HG03097 (cell line): ENCODE results near the gene LDB1.
A peak's percentile ranks its signal among the peaks of the same experiment; 100 is the strongest.

Experiments used
- ATAC-seq: cut with Tn5 transposase; IDR thresholded peaks from one replicate; pipeline ENCODE4 v1.9.1; 2021; ENCODE audit not compliant: unreplicated experiment, low FRiP score

The LDB1 gene

DNA sequence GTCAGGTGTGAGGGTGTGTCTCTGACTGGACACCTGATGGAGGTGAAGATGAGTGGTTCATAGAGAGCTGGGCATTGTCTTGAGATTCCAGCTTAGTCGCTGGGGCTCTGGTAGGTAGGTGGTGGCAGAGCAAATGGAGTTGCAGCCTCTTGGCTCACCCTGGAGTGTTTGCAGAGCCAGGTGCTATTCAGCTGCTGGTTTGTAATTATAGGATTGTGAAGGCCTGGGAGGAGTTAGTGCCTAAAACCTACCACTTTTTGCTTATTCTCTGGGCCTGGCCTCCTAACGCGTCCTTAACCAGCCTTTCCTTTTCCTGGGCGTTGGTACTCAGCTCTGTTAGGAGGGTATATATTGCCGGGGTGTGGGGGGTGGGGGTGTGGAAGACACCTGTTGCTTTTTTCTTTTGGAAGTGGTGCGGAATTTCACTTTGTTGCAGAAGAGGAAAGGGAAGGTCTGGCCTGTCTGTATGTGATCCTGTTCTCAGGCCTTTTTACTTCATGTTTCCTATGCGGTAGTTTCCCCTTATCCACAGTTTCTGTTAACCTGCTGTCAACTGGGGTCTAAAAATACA is 15.9 kb upstream of the LDB1 start:
- no peak for ATAC-seq

DNA sequence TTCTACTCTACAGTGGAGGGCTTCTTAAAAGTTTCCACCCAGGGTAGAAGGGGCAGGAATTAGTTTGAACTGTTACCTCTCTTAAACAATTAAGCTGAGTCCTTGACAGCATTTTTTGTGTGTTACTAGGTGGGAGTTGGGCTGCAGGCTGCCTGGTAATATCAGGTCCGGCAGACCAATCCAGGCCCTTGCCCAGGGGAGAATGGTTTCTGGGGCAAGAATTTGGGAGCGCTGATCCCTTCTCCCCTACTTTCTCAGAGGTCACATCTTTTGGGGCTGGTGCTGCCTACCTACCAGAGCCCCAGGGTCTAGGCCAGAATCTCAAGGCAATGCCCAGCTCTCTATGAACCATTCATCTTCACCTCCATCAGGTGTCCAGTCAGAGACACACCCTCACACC is 14.2 kb upstream of the LDB1 start:
- ATAC-seq, result no peak

DNA sequence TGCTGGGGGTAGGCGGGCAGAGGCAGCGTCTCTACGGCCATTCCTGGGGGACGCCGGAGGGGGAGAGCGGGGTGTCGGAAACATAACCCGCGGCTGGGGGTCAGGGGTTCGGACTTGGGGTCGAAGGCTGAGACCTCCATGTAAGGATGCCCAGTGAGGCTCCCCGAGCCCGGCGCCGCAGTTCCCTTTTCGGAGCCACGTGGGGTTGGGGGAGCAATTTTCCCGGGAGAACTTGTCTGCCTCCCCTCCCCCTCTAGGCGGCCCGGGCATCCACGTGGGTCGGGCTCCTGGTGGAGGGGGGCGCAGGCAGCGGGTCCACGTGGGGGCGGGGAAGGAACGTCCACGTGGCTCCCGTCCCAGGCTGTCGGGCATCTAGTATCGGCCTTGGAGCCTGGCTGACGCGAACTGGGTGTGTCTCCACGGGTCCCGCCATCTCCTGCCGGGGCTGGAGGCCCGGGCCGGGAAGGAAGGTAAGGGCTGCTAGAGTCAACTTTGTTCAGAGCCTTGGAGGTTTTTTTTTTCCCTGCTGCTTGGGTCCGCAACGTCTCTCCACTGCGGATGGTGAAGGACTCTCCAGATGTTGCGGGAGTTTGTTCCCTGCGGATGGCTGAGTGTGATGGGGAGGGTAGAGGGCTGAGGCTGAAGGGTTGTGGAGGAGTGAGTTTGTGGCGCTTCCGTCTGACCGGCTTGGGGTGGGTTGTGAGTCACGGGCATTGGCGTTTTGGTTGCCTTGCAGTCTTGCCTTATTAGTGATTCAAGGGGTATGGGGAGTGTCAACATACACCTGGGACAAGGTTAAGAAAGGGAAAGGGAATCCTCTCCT is 13.4 kb upstream of the LDB1 start:
- ATAC-seq, result no peak

DNA sequence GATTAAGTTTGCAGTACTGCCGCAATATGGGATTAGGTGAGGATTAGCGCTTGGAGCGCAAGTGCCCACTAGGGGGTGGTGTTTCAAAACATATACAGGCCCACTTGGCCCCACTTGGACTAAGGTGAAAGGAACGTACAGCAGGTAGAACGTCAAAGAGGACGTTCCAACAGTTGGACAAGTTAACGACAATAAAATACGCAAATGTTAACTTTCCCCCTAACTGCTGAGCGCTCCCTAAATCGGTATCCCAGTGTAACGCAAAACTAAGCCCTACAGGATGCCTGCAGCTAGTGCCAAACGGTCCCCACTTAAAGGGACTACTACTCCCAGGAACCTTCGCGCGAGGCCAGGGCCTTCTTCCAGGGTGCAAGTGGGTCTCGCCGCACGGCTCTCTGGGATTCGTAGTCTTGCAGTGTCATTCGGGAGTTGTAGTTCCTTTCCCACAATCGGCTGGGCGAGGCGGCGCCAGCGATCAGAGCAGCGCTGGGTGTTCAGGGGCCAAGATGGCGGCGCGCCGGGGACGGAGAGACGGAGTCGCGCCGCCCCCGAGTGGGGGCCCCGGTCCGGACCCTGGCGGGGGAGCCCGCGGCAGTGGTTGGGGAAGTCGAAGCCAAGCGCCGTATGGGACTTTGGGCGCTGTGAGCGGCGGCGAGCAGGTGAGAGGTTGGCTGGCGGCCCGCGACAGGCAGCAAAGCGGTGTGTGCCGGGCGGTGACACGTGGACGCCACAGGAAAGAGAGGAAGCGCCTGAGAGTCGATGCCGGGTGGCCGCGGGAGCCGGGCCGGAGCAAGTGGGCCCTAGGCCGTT is 12.6 kb upstream of the LDB1 start, which contains the start of gene PPRC1:
Gene PPRC1 (plus strand): TSS at position 478 of the 810 bp plus-strand sequence. CDS start 29 bp downstream, at position 507.
- ATAC-seq, result peak; percentile 92

DNA sequence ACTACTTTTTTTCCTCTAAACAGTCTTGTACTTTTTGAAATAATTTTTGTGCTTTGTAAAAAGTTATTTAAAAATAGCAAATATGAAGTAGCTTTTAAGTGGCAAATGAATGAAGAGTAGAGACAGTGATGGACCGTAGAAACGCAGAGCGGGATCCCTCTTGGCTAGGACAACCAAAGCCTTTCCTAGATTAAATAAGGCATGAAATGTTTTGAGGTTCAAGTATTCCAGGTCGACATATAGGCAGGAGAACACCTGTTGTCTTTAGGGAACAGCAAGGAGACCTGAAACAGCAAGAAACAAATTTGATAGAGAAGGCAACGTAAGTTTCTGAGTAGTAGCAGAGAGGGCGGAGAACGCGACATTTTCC is 12.0 kb upstream of the LDB1 start:
- ATAC-seq, result no peak

DNA sequence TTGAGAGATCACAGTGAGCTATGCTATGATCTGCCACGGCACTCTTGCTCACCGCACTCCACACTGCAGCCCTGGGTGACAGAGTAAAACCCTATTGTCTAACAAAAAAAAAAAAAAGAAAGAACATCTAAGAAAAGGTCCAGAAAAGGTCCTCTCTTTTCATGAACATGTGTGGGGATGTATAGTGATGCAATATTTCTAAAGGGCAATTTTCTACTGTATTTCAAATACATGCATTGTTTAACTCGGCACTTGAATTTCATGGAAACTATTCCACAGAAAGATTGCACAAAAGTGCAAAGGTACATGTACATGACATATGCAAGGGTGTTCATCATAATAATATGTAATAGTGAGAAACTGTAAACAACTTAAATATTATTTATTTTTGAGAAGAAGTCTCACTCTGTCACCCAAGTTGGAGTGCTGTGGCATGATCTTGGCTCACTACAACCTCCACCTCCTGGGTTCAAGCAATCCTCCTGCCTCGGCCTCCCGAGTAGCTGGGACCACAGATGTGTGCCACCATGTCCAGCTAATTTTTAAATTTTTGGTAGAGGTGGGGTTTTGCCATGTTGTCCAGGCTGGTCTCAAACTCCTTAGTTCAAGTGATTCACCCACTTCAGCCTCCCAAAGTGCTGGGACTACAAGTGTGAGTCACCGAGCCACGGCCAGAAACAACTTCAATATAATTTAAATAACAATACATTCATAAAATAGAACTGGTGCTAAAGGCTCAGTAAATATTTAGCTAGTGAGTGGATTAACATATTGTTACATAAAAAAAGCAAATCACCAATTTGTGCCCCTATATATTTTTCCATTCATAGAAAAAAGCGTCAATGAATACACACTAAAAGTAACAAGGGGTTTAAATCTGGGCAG is 11.4 kb upstream of the LDB1 start:
- no peak for ATAC-seq

DNA sequence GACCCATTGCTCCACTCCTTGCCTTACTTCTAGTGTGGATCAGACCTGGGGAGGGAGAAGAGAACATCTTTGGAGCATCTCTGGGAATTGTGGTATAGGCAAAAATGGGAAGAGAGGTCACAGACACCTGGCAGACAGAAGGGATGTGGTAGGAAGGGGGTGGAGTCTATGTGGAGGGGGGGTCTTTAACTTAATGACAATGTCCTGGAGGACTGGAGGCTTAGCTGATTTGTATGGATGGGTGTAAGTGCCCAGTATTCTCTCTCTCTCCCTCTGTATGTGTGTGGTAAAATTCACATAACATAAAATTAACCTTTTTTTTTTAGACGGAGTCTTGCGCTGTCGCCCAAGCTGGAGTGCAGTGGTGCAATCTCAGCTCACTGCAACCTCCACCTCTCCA is 3.1 kb upstream of the LDB1 start:
- ATAC-seq, result no peak

DNA sequence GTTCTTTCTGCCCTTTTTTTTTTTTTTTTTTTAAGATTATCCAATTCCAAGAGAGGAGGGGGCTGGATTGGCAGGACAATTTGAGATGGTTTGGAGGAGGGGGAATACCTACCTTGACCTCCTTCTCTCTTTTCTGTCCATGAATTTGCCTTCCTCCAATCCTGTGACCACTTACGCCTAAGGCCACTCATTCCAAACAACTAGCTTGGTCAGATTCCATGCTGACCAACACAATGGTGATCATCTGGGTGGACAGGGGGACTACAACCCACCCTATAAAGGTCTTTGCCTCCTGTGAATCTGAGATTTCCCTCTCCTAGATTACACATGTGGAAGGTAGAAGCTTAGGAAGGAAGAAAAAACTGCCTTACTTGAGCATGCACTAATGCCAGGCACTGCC is 2.3 kb upstream of the LDB1 start:
- no peak for ATAC-seq

DNA sequence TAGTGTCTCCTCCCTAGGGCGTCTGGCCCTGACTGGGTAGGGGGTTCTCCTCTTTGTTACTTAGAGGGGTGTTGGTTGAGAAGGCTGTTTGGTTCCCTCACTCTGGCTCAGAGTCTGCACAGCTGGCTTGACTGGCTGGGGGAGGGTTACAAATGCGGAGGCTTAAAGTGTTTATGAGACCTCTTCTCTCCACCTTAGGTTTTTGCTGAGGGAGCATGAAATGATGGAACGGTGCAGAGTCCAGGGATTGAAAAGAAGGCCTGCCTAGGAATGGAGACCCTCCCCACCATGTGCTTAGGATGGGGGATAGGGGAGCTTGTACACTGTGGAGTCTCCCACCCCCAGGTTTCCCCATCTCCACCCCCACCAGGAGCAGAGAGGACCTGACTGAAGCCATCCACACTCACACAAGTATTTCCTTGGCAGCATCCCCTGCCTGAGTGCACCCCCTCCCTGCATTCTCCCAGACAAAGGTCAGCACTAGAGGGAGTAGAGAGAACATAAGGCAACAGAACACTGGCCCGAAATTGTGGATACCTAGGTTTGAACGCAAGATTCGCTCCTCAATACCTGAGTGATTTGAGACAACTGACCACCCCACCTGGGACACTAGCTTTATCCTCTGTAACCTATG is 1.7 kb upstream of the LDB1 start:
- ATAC-seq, result no peak

DNA sequence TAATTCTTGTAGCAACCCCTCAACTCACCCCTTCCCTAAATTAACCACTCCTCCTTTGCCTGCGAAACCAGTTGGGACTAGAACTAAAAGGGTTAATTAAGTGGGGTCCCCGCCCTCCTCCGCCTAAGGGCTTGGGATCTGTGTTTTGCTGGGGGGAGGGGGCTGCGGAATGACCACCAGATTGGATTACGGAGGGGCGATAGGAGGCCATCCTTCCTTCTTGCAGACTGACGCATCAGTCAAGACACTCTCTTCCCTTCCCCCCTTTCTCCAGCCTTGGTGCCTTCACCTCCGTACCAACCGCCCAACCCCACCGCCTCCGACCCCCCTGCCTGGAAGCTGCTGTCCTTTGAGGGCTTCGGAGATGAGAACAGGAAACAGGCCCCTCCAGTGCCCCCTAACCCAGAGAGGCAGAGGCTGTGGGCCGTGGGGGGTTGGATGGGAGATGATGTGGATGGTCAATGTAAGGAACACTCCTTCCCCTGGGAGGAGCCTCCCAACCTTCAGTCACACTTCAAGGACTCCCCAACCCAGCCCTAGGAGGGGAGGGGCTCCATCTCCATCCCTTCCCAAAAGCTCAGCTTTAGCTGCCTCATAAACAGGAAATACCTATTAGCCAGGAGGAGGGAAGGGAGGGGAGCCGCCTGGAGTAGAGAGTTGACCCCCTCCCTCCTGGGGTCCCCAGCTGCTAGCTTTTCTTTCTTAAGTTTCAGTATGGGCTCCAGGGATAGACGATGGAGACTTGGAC is 997 bp upstream of the LDB1 start:
- no peak for ATAC-seq

DNA sequence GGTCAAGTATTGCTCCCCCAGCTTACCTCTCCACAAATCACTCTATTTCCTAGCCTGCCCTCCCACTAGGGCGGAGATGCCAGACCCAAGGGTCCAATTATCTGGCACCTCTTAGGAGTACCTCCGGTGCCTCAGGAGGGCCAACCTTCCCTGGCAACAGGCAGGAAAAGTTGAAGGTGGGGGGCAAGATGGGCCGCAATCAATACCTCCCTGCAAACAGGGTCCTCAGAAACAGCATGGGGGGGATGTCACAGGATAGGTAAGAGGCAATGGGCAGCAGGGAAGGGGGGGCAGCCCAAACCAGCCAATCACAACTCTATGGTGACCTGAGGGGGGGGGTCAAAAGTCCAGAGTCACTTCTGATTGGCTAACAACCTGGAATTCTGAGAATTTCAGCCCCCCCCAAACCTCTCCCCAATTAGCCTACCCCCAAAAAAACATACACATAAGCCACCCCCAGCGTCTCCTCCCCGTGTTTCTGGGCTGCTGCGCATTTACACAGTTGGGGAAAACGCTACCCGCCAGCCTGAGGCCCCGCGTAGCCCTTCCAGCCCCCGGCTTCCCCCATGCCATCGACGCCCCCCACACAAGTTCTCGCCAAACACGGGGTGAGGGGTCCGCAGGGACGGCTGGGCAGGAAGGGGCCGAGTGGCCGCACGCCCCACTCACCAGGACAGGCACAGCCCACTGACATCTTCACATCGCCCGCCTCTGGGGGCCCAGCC is 589 bp downstream of the LDB1 start:
- no peak for ATAC-seq

DNA sequence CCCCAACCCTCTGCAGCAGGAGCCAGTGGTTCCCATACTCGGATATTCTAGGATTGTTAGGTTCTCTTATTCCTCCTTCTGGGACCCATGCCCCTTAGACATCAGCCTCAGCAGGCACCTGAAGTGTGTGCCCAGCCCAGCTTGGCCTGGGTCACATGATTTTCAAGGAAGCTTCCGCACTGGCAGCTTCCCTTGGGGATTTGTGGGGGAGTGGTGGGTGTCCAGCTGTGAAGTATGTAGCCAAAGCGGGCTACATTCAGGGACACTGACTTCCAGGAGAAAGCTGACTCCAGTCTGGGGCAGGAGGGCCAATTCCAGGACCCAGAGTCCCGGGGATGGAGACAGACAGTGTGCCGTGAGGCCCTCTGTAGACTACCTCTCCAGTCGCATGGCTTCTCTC is 1.3 kb downstream of the LDB1 start:
- no peak for ATAC-seq

DNA sequence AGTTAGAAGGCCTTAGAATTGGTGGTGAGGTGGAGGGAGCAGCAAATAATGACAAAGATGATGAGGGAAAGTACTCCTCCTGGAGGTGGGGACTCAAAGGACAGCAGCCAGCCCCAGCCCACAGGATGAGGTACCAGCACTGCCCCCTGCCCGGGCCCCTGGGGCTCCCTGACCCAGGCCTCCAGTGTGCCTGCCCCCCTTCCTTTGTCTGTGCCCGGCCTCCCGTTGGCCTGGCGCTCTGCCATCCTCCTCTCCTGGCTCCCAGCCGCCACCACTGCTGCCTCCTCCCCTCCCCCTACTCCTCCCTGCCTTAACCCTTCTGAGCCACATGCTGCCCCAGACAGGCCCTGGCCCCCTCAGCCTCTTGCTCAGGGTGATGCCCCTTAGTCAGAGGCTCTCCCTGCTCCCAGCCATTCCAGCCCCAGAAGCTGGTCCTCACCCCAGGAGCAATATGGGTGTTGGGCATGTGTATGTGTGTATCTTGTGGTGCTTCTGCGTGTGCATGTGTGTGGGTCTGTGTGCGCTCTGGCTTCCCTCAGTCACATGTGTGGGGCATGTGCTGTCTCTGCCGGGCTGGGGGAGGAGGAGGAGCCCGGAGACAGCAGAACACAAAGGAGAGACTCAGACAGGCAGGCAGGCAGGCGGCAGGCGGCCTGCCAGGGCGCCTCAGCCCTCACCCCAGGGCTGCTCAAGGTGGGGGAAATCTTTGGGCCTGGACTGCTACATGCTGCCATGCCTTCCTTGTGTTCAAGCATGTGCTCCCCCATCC is 2.6 kb downstream of the LDB1 start:
- ATAC-seq, result no peak

DNA sequence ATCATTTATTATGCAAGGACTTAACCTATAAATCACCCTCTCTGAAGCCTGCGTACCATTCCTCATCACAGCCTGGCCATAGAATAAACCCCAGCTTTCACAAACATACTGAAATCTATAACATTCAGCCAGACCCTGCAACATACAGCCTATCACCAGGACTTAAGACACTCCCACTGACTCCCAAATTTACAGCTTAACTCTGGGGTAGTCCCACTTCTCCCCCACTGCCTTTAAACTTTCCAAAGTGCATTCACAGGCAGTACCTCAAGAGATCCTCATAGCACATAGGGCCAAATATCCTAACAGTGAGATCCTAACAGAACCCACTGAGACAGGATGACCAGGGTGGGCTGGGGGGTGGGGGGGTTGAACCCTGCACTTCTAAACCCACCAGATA is 3.5 kb downstream of the LDB1 start:
- ATAC-seq, result no peak

DNA sequence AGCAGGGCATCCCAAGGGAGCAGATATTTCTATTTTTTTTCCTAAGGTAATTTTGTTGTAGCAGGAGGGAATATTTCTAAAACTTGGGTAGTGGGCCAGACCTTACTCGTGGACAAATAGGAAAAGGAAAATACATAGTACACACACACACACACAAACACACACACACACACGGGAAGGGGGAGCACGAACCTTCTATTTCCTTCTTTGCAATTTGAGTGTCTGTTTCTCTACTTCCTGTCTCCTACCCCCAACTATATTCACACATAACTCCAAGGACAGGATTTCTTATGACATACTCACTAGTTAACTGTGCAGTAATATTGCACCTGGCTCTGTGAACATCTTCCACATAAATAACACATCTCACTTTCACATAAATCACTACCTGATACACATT is 4.4 kb downstream of the LDB1 start:
- ATAC-seq, result no peak

DNA sequence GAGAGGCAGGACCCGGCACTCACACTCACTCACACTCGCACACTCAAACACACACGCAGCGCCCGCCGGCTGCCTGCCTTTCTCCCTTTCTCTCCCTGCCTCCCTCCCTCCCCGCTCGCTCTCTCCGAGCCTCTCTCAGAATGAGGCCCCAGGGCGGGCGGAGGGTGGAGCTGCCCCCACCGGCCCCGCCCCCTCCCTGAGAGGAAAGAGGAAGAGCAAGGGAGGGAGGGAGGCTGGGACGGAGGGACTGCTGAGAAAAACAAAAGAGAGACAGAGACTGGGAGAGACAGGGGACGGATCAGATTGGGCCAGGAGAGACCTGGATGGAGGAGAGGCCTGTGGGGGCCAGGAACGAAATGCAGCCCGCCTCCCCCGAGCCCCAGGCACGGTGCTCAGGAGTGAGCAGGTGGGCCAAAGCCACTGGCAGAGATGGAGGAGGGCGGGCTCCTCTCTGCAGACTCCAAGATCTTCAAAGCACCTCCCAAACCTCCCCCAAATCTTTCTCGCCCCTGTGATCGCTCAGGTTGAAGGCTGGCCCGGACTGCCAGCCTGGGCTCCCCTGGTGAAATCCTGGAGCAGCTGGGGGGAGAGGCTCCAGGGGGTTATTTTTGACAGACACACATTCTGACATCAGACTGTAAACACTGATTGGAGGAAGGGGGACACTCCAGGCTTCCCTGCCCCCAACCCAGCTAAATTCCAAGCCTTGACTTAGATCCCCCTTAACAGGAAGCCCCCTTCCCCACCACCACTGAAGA is 5.1 kb downstream of the LDB1 start:
- ATAC-seq, result peak; percentile 51
